HG02571 (cell line): ENCODE measurements around the gene CFAP65.

Experiments
- ATAC-seq: cut with Tn5 transposase; IDR thresholded peaks from one replicate; pipeline ENCODE4 v1.9.1; 2021; ENCODE audit warnings: mild to moderate bottlenecking, moderate library complexity; ENCODE audit not compliant: unreplicated experiment

CFAP65 gene

DNA sequence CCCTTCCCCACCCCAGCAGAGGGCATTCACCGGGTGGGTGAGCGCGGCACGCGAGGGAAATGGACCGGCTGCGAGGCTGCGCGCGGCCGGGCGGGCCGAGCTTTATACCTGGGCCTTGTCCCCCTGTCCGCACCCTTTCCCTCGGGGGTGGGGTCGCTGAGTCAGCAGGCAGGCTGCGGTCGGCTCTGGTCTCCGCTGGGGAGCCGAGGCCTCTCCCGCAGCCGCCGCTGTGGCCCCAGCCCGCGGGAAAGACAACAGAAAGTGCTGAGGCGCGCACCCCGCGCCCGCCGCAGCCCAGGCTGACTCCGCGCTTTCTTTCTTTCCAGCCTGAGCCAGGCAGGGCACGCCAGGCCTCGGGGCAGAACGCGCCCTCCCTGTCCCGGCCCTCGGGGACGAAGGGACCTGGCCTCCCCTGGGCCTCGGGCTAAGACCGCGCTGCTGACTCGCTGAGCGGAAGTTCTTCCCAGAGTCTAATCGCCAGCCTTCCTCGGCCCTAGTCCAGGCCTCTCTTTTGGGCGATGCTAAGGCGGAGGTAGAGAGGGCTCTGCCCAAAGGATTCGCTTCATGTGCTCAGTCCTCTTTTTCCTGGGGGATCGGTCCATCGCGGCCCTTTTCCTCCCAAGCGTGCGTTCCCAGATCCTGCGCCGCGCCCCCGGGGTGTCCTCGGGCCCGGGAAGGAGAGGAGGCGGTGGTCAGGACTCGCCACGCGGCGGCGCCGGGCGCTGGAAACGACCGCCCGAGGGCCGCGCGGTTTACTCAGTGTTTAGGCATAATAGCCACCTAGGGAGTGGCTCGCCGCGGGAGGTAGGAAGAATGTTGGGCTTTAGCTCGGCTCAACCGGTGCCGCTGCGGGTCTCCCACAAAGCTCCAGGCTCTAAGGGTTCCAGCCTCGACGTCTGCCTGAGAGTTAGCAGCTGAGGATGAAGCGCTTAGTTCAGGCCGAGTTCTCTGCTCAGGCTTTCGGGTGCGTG is 47.7 kb downstream of the CFAP65 start, which contains the start of gene CRYBA2:
CRYBA2 (minus strand) TSS at position 78 of the 971 bp plus-strand sequence. CDS start 246 bp downstream, outside the sequence.
- ATAC-seq, result no peak

DNA sequence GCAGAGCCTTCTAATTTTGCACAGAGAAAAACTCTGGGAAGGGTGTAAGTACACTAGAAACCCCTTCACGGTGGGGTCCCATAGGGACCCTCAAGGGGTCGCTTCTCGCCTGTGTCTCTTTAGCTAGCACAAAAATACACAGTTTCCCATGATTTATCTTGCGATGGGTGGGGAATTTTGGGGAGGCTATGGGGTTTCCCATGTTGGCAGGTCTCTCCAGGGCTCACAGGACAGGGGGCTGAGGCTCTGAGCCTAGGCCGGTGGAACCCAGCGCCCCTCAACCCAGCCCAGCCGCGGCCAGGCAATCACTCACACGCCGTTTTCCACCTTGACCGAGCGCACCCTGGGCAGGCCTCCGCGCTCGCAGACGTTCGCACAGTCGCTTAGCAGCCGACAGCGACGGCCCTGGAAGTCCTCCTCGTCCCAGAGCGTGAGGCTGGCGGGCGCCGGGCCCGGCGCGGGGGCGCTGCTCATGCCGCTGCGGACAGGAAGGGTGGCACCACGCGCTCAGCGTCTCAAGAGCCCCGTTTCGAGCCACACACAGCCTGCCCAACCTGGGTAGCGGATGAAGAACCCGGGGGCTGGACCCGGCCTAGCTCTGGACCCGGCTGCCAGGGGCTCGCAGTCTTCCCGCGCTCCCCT is 48.5 kb downstream of the CFAP65 start:
- ATAC-seq, result no peak

DNA sequence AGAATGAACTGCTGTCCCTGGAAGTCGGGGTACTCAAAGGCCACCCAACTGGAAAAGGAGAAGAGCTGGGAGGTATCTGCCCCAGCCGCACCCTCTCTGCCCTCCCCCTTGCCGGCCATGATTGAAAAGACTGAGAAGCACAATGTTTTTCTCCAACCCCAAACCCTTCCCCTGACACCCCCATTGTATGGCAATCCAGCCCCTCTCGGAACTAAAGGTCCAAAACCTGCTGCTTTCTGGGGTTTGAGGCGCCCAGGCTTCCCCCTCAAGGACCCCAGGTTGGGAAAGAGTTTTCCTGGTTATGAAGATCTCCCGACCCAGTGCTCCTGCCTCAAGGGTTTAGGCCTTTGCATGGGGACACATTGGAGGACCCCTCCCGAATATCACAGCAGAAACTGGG is 49.1 kb downstream of the CFAP65 start:
- ATAC-seq, result no peak

DNA sequence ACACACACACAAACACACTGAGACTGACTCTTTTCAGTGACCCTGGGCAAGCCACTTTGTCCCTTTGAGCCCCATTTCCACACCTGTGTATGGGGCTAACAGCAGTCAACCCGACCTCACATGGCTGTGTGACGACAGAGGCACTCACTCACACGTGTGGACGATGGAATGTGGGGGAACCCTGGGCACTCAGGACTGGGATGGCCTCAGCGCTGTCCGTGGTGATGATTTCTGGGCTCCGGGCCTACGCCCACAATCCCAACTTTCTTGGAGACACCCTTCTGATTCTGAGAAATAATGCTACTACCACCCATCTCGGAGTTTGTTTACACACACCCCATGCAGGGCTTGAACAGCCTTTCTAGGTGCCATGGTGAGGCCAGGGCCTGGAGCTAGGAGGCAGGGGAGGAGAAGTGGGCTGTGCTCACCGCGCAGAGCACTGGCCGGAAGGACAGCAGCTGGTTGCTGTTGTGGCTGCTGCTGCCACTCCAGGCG is 49.6 kb downstream of the CFAP65 start:
- no peak for ATAC-seq

DNA sequence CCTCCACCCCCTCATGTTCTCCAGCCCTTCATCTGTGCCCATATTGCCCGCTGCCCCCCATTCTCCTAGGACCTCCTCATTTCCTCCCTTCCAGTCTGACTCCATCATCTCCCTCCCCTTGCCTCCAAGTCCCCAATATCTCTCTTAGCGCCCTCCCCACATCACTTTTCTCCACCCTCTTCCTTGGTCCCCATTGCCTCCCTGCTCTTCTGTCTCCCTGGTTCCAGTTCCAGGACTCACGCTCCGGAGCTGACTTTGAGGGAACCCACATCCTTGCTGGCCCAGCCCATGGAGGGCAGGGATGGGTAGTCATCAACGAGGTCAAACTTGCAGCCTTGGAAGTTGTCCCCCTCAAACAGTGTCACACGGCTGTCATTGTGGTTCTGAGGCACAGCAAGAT is 50.7 kb downstream of the CFAP65 start:
- ATAC-seq, result no peak

DNA sequence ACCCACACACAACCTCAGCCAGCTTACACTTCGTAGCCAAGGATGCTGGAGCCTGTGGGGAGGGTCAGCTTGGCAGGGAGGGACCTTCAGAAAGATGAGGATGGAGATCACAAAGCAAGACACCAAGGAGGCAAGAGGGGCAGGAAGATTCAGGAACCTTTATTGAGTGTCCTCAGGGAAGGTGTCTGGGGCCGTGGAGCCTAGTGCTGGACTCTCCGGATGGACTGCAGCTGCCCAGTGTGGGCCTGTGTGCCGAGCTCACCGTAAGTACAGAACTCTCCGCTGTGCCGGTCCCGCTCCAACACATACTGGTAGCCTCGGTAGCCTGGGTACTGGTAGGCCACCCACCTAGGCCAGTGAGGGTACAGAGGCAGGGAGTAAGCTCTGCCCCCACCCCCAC is 51.3 kb downstream of the CFAP65 start:
- ATAC-seq, result no peak

DNA sequence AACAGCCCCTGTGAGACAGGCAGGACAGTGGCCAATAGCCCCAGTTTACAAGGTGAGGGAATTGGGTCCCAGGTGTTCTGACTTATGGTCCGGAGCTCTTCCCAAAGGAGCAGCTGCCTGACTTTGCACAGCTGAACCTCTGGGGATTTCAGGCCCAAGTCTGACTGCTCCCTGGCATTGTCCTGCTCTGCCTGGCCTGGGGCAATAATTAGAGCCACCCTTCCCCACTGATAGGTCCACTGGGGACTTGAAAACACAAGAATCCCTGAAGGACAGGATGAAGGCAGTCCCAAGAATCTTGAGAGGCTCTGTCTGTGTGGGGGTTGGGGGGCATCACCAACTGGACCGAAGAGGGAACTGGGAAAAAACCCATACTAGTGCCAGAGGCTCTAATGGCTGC is 52.7 kb downstream of the CFAP65 start:
- no peak for ATAC-seq

DNA sequence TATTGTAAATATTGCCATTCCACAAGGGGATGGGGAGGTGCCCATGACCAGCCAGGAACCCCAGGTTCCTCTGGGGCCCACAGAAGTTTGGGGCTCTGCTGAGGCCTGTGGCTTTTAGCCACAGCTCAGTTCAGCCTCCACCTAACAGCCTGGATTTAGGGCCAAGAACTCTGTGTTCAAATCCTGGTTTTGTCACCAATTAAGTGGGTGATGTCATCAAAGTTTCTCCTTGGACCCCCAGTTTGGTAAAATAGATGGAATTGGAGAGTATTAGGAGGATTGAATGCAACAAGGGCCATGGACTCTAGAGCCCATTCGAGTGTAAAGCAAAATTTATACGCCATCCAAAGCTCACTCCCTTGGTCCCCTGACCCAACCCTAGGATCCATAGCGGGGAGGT is 53.2 kb downstream of the CFAP65 start:
- ATAC-seq, result no peak

DNA sequence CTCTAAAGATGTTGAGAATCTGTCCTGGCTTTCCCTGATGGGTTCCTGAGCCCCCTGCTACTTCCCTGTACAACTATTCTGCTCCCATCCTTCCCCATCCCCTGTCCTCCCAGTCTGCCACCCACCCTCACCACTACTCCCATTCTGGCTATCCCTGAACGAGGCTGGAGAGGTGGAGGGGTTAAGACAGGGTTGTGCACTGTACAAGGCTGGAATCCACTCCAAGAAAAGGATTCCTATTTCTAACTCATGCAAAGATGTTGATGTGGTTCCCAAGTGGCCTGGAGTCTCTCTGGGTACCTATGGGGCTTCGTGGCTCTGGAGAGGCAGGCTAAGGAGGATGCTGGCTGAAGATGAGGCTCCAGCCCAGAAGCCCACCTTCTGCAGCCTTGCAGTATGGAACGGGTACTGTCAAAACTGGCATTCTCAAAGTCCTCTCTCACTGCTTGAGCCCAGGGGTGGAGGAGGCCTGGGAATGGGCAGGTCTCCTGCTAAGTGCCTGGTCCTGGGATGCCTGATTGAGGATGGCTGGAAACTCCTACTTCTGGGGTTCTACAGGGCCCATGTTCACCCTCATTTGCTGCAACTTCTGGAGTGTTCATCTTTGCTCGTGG is 55.1 kb downstream of the CFAP65 start:
- ATAC-seq, result no peak

DNA sequence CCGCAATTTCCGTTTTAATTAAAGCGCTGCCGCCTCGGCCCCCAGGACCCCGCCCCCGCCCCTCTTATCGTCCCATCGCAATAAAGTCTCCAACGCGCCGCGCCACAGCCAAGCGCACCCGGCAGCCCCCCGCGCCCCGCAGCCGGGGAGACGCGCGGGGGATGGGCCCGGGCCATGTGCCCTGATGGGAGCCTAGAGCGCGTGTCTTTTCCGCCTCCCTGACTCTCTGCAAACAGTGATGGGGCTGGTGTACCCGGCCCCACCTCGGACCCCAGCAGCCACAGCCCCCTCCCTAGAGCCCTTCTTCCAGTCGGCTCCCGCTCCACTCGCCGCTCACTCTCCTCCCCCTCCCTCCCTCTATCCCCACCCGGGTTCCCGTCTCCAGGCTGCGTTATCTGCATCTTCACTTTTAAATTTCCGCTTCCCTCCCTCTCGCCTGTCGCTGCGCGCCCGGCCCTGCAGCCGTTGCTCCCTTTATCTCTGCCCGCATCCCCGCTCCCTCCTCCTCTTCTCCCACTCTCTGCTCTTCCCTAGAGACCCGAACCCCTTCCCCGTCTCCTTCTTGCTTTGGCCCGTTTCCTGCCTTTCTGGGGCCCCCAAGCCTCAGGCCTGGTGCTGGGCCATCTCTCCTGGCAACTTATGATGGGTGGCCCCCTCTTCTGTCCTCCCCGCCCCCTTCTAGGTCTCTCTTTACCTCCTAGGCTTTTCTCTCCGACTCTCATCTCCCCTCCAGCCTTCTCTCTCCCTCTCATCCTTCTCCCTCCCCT is 55.8 kb downstream of the CFAP65 start:
- no peak for ATAC-seq

DNA sequence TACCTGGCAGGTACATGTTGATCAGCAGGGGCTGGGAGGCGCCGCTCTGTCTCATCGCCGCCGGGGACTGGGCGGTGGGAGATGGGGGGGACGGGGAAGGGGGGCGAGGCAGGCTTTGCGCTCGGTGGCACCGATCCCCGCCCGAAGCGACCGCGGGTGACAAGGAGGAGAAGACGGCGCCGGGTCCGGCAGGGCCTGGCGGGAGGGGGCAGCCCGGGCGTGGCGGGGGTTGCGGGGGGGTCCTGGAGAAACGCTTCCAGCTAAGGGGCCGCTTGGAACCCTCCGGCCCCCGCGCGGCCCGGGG is 56.3 kb downstream of the CFAP65 start, which contains the start of gene FEV:
FEV (minus strand) TSS at position 164 of the 304 bp plus-strand sequence; CDS start at position 55, 109 bp downstream.
- ATAC-seq, result no peak

DNA sequence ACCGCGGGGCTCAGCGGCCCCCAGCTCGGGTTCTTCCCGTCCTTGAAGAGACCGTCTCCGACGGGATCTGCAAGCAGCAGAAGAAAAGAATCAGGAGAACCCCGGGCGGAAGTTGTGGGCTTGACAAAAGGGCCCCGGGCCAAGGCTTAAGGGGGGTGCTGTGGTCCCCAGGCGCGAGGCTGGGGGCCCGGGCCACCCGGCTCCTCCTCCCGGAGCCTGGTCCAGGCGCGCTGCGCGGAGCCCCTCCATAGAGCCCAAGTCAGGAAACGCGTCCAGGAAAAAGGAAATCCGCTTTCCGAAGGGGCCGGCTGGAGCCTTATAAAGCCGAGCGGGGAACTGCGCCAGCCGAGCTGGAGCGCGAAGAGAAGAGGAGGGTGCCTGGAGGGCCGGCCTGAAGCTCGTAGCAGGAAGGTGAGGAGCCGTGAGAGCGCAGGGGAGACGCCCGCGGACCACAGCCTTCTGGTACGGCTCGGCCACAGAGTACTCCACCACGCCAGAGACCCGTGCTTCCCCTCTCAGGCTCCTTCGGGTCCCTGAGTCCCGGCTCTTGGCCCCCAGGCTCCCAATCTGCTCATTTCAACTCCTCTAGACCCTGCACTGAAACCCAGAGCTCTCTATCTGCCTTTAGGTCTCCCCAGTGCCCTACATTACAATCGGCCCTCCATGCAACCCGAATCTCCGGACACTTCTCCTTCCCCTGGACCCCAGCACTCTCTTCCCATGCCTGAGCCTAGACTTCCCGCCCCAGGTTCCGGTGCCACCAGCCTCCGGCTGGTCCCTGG is 56.9 kb downstream of the CFAP65 start:
- ATAC-seq, result no peak

DNA sequence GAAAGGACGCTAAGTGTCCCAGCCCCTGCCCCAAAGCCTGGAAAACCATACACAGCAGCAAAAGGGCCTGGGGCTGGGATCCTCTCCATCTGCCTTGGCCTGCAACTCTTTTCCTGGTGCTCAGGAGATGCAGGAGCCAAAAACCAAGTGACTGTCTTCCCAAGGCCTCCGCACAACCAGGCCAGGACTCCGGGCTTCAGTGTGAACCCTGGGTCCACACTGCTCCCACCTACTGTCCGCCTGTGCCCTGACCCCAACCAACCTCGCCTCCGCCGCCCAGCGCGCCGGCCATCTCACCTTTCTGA is 57.4 kb downstream of the CFAP65 start:
- no peak for ATAC-seq

DNA sequence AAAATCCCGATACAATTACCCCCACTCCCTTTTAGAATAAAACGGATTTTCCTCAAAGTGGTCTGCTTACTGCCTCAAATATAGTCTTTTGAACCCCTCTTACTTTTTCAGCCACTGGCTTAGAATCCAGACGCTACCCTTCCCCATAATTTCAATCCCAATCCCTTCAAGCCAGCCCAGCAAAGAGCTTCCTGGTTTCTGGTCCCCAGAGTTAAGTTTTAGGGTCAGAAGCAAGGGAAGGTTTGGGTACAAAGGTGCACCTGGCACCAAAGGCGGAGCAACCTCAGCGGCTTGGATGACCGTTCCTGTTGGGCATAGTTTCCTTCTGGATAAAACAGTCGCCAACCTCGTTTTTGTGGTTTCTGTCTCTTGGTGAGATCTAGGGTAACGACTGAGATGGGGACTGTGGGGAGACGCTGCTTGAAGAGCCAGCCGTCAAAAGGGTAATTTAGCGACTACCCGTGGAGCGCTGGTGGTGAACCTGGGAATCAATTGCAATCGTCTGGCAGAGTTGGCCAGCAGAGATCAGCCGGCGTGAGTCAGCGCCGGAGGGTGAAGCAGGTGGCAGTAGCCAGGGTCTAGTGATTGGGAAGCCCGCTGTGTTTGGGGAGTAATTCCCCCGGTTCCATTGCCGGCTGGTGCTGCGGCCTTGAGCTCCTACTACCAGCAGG is 57.9 kb downstream of the CFAP65 start:
- no peak for ATAC-seq

DNA sequence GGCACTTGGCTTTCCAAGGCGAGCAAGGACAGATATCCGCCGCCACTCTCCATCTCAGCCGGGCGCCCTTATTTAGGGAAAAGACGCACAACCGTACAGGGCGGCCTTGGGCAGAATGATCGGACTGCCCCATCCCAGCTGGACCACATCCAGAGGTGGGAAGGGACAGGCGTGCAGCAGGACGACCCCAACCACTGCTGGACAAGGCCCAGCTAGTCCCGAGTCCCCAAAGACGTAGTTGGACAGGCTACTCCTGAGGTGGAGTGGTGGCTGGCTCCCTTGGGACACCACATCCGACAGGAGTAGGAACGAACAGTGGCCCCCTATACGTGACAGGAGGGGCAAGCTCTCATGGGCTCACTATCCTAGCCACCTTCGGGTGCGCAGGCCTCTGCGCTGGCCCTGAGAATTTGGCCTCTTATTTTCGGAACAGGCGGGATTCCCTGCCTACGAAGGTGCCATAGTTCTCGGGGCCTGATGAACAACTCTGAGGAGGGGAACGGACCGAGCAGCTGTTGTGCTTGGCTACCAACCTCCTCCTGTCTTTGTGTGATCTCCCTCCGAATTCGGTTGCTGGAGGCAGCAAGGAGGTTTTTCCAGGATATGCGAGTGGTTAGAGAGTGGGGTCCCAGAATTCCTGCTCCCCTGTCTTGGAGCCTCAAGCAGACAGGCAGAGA is 58.6 kb downstream of the CFAP65 start:
- no peak for ATAC-seq

DNA sequence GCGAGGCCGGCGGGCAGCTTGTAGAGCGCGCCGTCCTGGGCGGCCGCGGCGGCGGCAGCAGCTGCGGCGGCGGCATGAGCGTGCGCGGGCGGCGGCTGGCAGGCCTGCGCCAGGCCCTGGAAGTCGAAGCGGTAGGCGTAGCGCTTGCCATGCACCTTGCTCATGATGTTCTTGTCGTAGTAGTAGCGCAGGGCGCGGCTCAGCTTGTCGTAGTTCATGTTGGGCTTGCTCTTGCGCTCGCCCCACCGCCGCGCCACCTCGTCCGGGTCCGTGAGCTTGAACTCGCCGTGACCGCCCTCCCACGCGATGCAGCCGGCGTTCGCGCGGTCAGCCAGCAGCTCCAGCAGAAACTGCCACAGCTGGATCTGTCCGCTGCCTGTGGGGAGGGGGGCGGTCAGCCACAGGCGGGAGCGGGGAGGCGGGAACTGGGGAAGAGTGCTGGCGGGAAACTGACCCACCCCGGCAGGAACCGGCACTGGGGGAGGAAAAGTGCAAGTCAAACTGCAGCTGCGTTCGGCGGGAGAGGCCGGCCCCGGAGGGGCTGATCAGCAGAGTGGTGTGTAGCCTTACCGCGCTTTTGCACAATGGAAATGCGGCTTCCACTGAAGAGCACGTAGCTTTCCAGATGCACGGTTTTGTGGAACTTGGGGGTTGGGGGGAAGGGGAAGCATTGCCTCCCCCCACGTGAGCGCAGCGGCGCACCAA is 59.3 kb downstream of the CFAP65 start:
- ATAC-seq, result no peak

DNA sequence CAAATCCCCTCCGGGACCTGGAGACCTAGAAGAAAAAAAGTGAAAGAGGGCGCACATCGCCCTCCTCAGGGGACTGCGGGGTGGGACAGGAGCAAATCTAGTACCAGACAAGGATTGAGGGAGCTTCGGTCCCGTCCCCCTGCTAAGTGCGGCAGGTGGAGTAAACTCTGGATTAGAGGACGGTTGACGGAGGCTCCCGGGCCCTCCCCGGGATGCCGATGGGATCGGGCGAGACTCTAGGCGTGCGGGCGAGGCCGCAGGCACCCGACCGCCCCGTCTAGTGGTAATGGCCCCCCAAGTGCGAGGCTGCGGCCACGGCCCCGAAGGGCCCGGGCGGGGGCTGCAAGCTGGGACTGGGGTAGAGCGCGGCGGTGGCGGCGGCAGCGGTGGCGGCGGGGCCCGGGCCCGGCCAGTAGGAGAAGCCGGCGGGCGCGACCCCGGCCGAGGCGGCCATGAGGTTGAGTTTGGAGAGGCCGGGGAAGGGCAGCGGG is 59.9 kb downstream of the CFAP65 start:
- ATAC-seq, result no peak

DNA sequence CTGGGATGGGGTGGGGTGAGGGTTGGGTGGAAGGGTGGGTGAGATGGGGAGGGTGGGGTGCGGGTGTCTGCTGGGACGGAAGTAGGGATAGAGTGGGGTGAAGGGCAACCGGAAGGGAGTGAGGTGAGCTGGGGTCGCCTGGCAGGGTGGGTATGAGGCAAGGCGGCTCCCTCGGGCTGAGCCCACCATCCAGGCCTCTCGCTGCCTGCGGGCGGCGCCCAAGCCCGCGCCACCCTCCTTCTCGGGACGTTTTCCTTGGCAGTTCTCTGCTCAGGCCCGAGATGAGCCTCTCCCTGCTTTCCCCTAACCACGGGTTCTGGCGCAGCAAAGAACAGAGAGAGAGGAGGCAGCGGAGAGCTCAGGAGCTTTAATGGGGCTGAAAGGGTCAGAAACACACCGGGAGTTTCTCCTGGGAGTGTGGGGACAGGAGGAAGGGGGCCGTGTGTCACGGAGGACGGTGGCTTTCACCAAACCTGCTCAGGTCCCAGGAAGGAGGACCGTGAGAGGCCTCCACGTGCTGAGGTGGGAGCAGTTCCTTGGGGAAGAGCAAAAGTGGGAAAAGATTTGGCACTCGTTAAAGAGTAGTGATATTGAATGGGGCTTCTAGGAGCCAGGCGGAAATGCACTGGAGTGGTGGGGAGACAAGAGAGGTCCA is 60.5 kb downstream of the CFAP65 start:
- no peak for ATAC-seq
